GM21423 (cell line): ENCODE results near the gene TGFBR3.

Experiments used
- ATAC-seq: cut with Tn5 transposase; IDR thresholded peaks from one replicate; pipeline ENCODE4 v1.9.1; 2021; ENCODE audit warnings: mild to moderate bottlenecking, moderate library complexity; ENCODE audit not compliant: unreplicated experiment

Gene TGFBR3

GRCh38 chr1:91741301-91741700 is 144.7 kb downstream of the TGFBR3 start:
- ATAC-seq = no peak

- ATAC-seq = no peak
Measured at GRCh38 chr1:91737650-91738049, 148.3 kb downstream of the TGFBR3 start.

- ATAC-seq = no peak
Measured at GRCh38 chr1:91736715-91737615, 149.0 kb downstream of the TGFBR3 start.

- ATAC-seq = no peak
Measured at GRCh38 chr1:91736146-91736714, 149.7 kb downstream of the TGFBR3 start.

- ATAC-seq = no peak
Measured at GRCh38 chr1:91735266-91735845, 150.6 kb downstream of the TGFBR3 start.

GRCh38 chr1:91734761-91735160 is 151.2 kb downstream of the TGFBR3 start:
- ATAC-seq = no peak

- ATAC-seq = no peak
Measured at GRCh38 chr1:91733108-91733710, 152.7 kb downstream of the TGFBR3 start.

- no peak for ATAC-seq
Measured at GRCh38 chr1:91732291-91733107, 153.5 kb downstream of the TGFBR3 start.

GRCh38 chr1:91731815-91732214 is 154.1 kb downstream of the TGFBR3 start:
- no peak for ATAC-seq

- ATAC-seq = no peak
Measured at GRCh38 chr1:91730801-91731732, 154.9 kb downstream of the TGFBR3 start.

GRCh38 chr1:91729621-91730358 is 156.2 kb downstream of the TGFBR3 start:
- no peak for ATAC-seq

GRCh38 chr1:91727763-91728162 is 158.2 kb downstream of the TGFBR3 start:
- no peak for ATAC-seq

GRCh38 chr1:91725989-91726721 is 159.8 kb downstream of the TGFBR3 start:
- no peak for ATAC-seq

- ATAC-seq = no peak
Measured at GRCh38 chr1:91725618-91725988, 160.3 kb downstream of the TGFBR3 start.

- no peak for ATAC-seq
Measured at GRCh38 chr1:91724644-91725043, 161.3 kb downstream of the TGFBR3 start.

- no peak for ATAC-seq
Measured at GRCh38 chr1:91724231-91724630, 161.7 kb downstream of the TGFBR3 start.

- no peak for ATAC-seq
Measured at GRCh38 chr1:91720044-91720443, 165.9 kb downstream of the TGFBR3 start.

GRCh38 chr1:91718877-91719276 is 167.1 kb downstream of the TGFBR3 start:
- no peak for ATAC-seq
